Ectodermal cell (in vitro differentiated cells): ENCODE results near the gene PCCA.

Experiments used
- H3K27ac ChIP-seq: 2 replicates; pipeline ENCODE4 v1.7.0; 2013; ENCODE audit warnings: mild to moderate bottlenecking, low read depth, low read length; ENCODE audit not compliant: insufficient read depth, poor library complexity, severe bottlenecking
- H3K27me3 ChIP-seq: 2 replicates; pipeline ENCODE4 v1.7.0; 2013; ENCODE audit warnings: mild to moderate bottlenecking, low read length; ENCODE audit not compliant: insufficient read depth, control insufficient read depth, poor library complexity, severe bottlenecking
- H3K36me3 ChIP-seq: one replicate; pipeline ENCODE4 v1.7.0; 2013; ENCODE audit warnings: low read length; ENCODE audit not compliant: control insufficient read depth, insufficient read depth
- H3K4me1 ChIP-seq: one replicate; pipeline ENCODE4 v1.7.0; 2013; ENCODE audit warnings: low read length; ENCODE audit not compliant: control insufficient read depth, insufficient read depth
- H3K4me3 ChIP-seq: 2 replicates; pipeline ENCODE4 v1.7.0; 2013; ENCODE audit warnings: low read depth, low read length, control low read depth; ENCODE audit not compliant: insufficient read depth
- H3K9me3 ChIP-seq: 2 replicates; pipeline ENCODE4 v1.7.0; 2013; ENCODE audit warnings: mild to moderate bottlenecking, low read length, moderate library complexity; ENCODE audit not compliant: control insufficient read depth
- WGBS, 2 experiments: methylation state at CpG; one replicate each; pipeline ENCODE4 v1.1.7; 2013; ENCODE audit warnings: missing lambda C conversion rate in 2 of 2; 5-methylcytosine and 5-hydroxymethylcytosine counted together

The PCCA gene

GRCh38 chr13:100483139-100483538, 394.2 kb downstream of the PCCA start:
- no peak overlapping the region for H3K27ac ChIP-seq
- 69 to 72% methylated on average over 5 of the region's 6 CpGs for WGBS, 2 experiments
- no peak overlapping the region for H3K4me3 ChIP-seq
- H3K4me1 ChIP-seq = no peaks in the 10 kb centered on the region
- no peaks in the 10 kb centered on the region for H3K36me3 ChIP-seq
- no peaks in the 10 kb centered on the region for H3K27me3 ChIP-seq
- no peaks in the 10 kb centered on the region for H3K9me3 ChIP-seq

DNA sequence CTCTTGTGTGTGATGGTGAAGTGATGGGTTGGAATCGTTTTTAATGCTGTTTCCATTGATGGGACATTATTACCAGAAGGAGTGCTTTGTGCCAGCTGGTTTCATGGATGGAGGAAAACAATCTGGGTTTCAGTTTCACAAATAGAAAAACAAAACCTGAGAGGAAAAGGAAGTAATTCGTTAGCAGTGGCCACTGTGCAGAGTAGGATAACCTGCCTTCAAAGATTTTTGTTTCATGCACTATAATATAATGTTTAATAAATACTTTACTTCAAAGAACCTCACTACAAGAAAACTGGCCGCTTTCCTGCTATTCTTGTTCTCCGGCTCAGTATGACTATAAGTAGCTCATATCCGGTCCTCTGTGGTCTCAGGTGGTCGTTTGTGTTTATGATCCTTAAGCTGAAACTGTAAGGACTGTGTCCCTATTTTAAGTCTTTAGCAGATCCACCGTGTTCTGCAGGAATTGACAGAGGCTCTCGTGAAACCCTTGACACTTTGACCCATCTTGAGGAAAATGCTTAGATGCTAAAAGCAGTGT, 395.0 kb downstream of the PCCA start:
- H3K36me3 ChIP-seq = no peaks in the 10 kb centered on the region
- no peak overlapping the region for H3K27ac ChIP-seq
- H3K9me3 ChIP-seq = no peaks in the 10 kb centered on the region
- H3K27me3 ChIP-seq = no peaks in the 10 kb centered on the region
- H3K4me1 ChIP-seq = no peaks in the 10 kb centered on the region
- WGBS, 2 experiments = 88 to 96% methylated on average over 8 of the region's 8 CpGs
- H3K4me3 ChIP-seq = no peak overlapping the region

DNA sequence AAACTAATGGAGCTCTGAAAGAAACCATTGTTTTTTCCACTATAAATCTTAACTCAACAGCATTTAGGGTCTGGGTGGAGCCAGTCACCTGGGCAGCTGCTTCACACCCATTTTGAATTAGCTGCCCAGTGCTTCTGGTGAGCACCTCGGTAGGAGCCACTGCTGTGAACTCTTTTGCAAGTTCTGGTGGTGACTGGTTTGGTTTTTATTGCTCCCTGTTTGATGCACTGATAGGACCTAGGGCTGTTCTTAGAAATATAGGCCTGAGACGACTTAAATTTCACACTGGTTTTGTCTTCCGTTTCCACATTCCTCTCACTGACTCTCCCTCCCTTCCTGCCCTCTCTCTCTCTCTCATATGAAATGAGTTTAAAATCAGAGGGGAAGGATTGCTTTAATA, 395.8 kb downstream of the PCCA start:
- 57 to 72% methylated on average over 2 to 3 of the region's 3 CpGs for WGBS, 2 experiments
- Histone ChIP-seq H3K4me3 (no peak overlapping the region), H3K9me3 (no peaks in the 10 kb centered on the region), H3K27me3 (no peaks in the 10 kb centered on the region), H3K36me3 (no peaks in the 10 kb centered on the region), H3K27ac (no peak overlapping the region), H3K4me1 (no peaks in the 10 kb centered on the region)

- Histone ChIP-seq H3K27ac (no peak overlapping the region), H3K4me1 (peaks cover 2% of the 10 kb centered on the region), H3K4me3 (no peak overlapping the region), H3K9me3 (no peaks in the 10 kb centered on the region), H3K36me3 (no peaks in the 10 kb centered on the region), H3K27me3 (no peaks in the 10 kb centered on the region)
- WGBS, 2 experiments = 97 to 100% methylated on average over 1 to 2 of the region's 2 CpGs
Measured at GRCh38 chr13:100485265-100485664, 396.4 kb downstream of the PCCA start.

GRCh38 chr13:100490692-100491091, 401.8 kb downstream of the PCCA start:
- Histone ChIP-seq H3K4me1 (peaks cover 14% of the 10 kb centered on the region), H3K27ac (no peak overlapping the region), H3K9me3 (no peaks in the 10 kb centered on the region), H3K36me3 (no peaks in the 10 kb centered on the region), H3K4me3 (no peak overlapping the region), H3K27me3 (no peaks in the 10 kb centered on the region)
- WGBS, 2 experiments = 16 to 18% methylated on average over 4 of the region's 4 CpGs

DNA sequence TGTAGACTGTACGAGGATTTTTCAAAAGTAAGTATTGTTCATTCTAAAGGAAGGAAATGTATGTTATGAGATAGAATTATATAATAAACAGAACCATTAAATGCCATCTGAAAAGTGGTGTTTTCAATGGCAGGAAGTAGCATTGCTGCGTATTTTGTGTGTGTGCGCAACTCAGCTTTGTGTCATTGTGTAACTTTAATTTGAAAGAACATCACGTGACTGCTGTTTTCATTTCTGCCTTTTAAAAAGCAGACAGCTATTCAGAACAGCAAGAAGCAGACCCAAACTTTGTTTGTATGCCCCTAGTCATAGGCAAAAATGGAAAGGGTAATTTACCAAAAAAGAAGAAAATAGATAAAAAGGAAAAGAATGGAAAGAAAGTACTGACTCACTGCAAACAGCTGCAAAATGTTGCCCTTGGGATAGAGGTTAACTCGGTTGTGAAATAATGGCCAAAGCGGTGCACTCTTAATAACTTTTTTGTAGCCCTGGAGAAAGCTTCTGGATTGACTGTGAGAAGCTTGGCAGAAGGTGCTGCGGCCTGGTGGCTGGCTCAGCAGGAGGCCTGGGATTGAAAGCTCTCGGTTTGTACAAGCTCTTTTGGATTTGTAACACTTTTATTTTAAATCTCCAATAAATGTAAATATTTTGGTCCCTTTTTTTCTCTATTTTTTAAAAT, 402.4 kb downstream of the PCCA start:
- no peaks in the 10 kb centered on the region for H3K9me3 ChIP-seq
- no peaks in the 10 kb centered on the region for H3K27me3 ChIP-seq
- no peak overlapping the region for H3K27ac ChIP-seq
- 71 to 73% methylated on average over 6 to 7 of the region's 8 CpGs for WGBS, 2 experiments
- H3K4me3 ChIP-seq = no peak overlapping the region
- peaks cover 14% of the 10 kb centered on the region for H3K4me1 ChIP-seq
- H3K36me3 ChIP-seq = no peaks in the 10 kb centered on the region

- Histone ChIP-seq H3K36me3 (no peaks in the 10 kb centered on the region), H3K4me3 (no peak overlapping the region), H3K9me3 (no peaks in the 10 kb centered on the region), H3K4me1 (peaks cover 14% of the 10 kb centered on the region), H3K27ac (no peak overlapping the region), H3K27me3 (no peaks in the 10 kb centered on the region)
- 92 to 96% methylated on average over 7 of the region's 7 CpGs for WGBS, 2 experiments
Measured at GRCh38 chr13:100493418-100493817, 404.5 kb downstream of the PCCA start.

DNA sequence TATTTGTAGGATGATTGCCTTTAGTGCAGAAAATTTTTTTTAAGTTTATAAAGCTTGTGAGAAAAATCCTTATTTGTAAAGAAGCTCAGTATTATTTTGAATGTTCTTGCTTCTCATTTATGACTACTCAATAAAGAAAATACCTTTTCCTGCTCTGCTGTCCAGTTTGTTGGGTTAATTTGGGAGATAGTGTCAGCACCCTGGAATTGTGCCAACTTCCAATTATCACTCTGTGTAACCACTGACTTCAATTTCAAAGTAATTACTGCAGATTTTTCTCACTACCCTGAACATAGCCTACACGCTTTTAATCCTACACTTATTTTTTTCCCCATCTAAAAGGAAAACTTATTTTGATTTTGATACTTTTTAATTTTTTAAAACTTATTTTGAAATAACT, 406.6 kb downstream of the PCCA start:
- Histone ChIP-seq H3K27me3 (no peaks in the 10 kb centered on the region), H3K27ac (no peak overlapping the region), H3K4me3 (no peak overlapping the region), H3K4me1 (peaks cover 10% of the 10 kb centered on the region), H3K9me3 (no peaks in the 10 kb centered on the region), H3K36me3 (no peaks in the 10 kb centered on the region)
- 100% methylated on average over 1 of the region's 1 CpG; no CpG with 5 or more reads in 1 of the 2 experiments for WGBS, 2 experiments

GRCh38 chr13:100497389-100497788, 408.5 kb downstream of the PCCA start:
- WGBS, 2 experiments = 93 to 98% methylated on average over 1 of the region's 1 CpG

GRCh38 chr13:100502446-100502845, 413.6 kb downstream of the PCCA start:
- 88 to 91% methylated on average over 2 of the region's 2 CpGs for whole genome bisulfite sequencing, 2 experiments

More at GRCh38 chr13:100497389-100497788, 408.5 kb downstream of the PCCA start:
- Histone ChIP-seq H3K4me1 (no peaks in the 10 kb centered on the region), H3K36me3 (no peaks in the 10 kb centered on the region), H3K27me3 (no peaks in the 10 kb centered on the region), H3K27ac (no peak overlapping the region), H3K9me3 (no peaks in the 10 kb centered on the region), H3K4me3 (no peak overlapping the region)

More at GRCh38 chr13:100502446-100502845, 413.6 kb downstream of the PCCA start:
- H3K9me3 ChIP-seq = no peaks in the 10 kb centered on the region
- H3K27ac ChIP-seq = no peak overlapping the region
- no peaks in the 10 kb centered on the region for H3K27me3 ChIP-seq
- H3K4me3 ChIP-seq = no peak overlapping the region
- no peaks in the 10 kb centered on the region for H3K36me3 ChIP-seq
- no peaks in the 10 kb centered on the region for H3K4me1 ChIP-seq
